OCI-LY3 (cell line): ENCODE data around the gene ZNF334.

Experiments used
- H2AFZ ChIP-seq: fragments of 200-600, 300-600 bp; shearing (Covaris generic); 2 replicates; pipeline ENCODE4 v1.6.0; 2014; ENCODE audit warnings: antibody characterized with exemption, low read depth, low read length
- H3K27ac ChIP-seq: fragments of 200-600, 300-600 bp; sonication (generic); 2 replicates; pipeline ENCODE4 v1.5.1; 2014; ENCODE audit warnings: mild to moderate bottlenecking, low read length, moderate library complexity, mixed read lengths
- H3K27me3 ChIP-seq: fragments of 200-600, 300-600 bp; sonication (generic); 2 replicates; pipeline ENCODE4 v1.6.1; 2014; ENCODE audit warnings: low read depth, low read length, mixed read lengths
- H3K36me3 ChIP-seq: fragments of 200-600, 300-600 bp; sonication (generic); replicated peaks from 2 replicates; pipeline ENCODE3; 2014; ENCODE audit warnings: low read depth, low read length, mixed read lengths
- H3K4me1 ChIP-seq: fragments of 300-600, 200-600 bp; sonication (generic); 2 replicates; pipeline ENCODE4 v1.6.1; 2014; ENCODE audit warnings: low read length, mixed read lengths
- H3K4me2 ChIP-seq: fragments of 200-600, 300-600 bp; sonication (generic); 2 replicates; pipeline ENCODE4 v1.6.1; 2014; ENCODE audit warnings: low read length, mixed read lengths
- H3K4me3 ChIP-seq: fragments of 300-600, 200-600 bp; sonication (generic); 2 replicates; pipeline ENCODE4 v1.5.1; 2014; ENCODE audit warnings: antibody characterized with exemption, mild to moderate bottlenecking, low read length, moderate library complexity
- H3K79me2 ChIP-seq: fragments of 300-600, 200-600 bp; shearing (Covaris generic); 2 replicates; pipeline ENCODE4 v1.6.1; 2014; ENCODE audit warnings: mild to moderate bottlenecking, low read length, mixed read lengths
- H3K9ac ChIP-seq: fragments of 300-600, 200-600 bp; shearing (Covaris generic); 2 replicates; pipeline ENCODE4 v1.6.0; 2014; ENCODE audit warnings: mild to moderate bottlenecking, low read length, moderate library complexity
- H3K9me3 ChIP-seq: fragments of 200-600, 300-600 bp; shearing (Covaris generic); 2 replicates; pipeline ENCODE4 v1.6.1; 2014; ENCODE audit warnings: low read length, mixed read lengths; ENCODE audit not compliant: insufficient read depth
- H4K20me1 ChIP-seq: fragments of 200-600, 300-600 bp; sonication (generic); 2 replicates; pipeline ENCODE4 v1.6.1; 2016; ENCODE audit warnings: low read length, mixed read lengths; ENCODE audit not compliant: insufficient read depth
- EZH2phosphoT487 ChIP-seq: fragments of 200-600 bp; shearing (Covaris generic); IDR thresholded peaks from 2 replicates; pipeline ENCODE4 v1.6.1; 2018; ENCODE audit warnings: antibody characterized with exemption, mixed run types, low read depth
- TF ChIP-seq, protein P1 (sequence below): fragments of 200-600, 300-600 bp; sonication (generic); IDR thresholded peaks from 2 replicates; pipeline ENCODE4 v1.5.1; 2014; ENCODE audit warnings: antibody characterized with exemption, low read length, low read depth

ZNF334 gene

DNA sequence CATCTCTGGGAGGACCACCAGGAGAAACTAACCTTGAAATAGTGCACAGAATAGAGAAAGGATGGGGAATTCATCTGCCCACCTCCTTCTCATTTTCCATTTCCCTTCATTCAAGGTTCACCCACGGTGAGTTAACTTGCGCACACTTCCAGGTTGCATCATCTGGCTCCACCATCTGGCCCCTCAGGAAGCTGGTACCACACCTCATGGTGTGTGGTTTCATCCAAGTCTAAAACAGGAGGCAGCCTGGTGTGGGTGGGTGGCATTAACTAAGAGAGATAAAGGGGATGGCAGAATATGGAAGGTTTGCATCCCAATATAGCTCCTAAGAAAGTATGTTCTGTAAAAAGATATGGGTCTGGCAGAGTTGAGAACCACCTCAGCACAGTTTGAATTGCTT, 3.8 kb downstream of the ZNF334 start:
- H3K27ac ChIP-seq: no peak overlapping the region
- no peak overlapping the region for H2AFZ ChIP-seq

DNA sequence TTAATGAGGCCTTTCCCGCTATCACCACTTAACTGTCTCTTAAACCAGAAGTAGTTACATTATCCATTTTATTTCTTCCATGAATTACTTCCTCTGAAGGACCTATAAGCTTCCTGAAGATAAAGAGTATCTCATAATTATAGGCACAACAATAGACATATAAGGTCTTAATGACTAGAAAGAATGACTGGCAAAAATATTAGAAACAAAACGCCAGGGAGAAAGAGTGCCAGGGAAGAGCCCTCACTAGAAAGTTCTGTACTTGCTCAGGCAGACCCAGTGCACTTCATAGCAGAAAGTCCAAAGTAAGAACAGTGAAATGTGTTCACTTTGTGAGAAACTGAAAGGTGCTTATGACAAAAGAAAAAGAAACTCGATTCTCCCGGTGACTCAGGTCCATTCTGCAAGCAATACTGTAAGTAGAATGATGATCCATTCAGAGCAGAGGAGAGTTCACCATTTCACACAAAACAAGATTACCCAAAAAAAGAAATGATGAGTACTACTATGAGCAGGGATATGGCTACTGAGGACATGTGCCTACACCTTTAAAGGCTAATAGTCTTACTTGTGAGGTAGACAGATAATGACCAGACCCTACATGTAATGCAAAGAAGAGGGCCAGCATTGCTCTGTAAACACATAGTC, 5.5 kb downstream of the ZNF334 start:
- Histone ChIP-seq H3K27ac (no peak overlapping the region), H3K79me2 (no peaks in the 10 kb centered on the region), H2AFZ (no peak overlapping the region), H3K9ac (no peak overlapping the region), H3K4me3 (no peak overlapping the region), H3K9me3 (peaks cover under 1% of the 10 kb centered on the region; the same call in 1 of the 2 replicates), H3K27me3 (peaks cover 64% of the 10 kb centered on the region), H3K4me1 (no peaks in the 10 kb centered on the region), H3K4me2 (no peak overlapping the region), H4K20me1 (no peaks in the 10 kb centered on the region), H3K36me3 (no peaks in the 10 kb centered on the region)
- TF ChIP-seq, protein P1, sequence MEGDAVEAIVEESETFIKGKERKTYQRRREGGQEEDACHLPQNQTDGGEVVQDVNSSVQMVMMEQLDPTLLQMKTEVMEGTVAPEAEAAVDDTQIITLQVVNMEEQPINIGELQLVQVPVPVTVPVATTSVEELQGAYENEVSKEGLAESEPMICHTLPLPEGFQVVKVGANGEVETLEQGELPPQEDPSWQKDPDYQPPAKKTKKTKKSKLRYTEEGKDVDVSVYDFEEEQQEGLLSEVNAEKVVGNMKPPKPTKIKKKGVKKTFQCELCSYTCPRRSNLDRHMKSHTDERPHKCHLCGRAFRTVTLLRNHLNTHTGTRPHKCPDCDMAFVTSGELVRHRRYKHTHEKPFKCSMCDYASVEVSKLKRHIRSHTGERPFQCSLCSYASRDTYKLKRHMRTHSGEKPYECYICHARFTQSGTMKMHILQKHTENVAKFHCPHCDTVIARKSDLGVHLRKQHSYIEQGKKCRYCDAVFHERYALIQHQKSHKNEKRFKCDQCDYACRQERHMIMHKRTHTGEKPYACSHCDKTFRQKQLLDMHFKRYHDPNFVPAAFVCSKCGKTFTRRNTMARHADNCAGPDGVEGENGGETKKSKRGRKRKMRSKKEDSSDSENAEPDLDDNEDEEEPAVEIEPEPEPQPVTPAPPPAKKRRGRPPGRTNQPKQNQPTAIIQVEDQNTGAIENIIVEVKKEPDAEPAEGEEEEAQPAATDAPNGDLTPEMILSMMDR: no peak
- TF ChIP-seq EZH2phosphoT487: no peak

More for the DNA sequence above, 3.8 kb downstream of the ZNF334 start:
- Histone ChIP-seq H3K4me3 (no peak overlapping the region), H3K4me1 (no peaks in the 10 kb centered on the region), H3K27me3 (peaks cover 55% of the 10 kb centered on the region), H3K9me3 (no peaks in the 10 kb centered on the region), H3K79me2 (no peaks in the 10 kb centered on the region), H3K9ac (no peak overlapping the region), H3K36me3 (no peaks in the 10 kb centered on the region), H4K20me1 (no peaks in the 10 kb centered on the region), H3K4me2 (no peak overlapping the region)
- no peak for TF ChIP-seq EZH2phosphoT487
- TF ChIP-seq, protein P1: no peak

DNA sequence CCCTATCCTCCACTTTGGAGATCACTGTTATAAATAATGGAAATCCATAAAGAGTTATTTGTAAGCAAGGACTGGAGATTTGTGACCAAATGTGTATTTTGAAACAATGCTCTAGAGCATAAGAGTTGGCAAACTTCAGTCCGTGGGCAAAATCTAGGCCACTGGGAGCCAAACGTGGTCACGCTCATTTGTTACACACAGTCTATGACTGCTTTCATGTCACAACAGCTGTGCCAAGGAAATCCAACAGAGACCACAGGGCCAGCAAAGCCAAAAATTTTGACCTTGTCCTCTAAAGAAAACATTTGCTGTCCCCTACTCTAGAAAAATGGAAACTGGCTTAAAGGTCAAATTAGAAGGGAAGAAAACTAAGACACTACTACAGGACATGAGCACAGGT, 7.9 kb downstream of the ZNF334 start:
- TF ChIP-seq EZH2phosphoT487: no peak
- TF ChIP-seq, protein P1: no peak
- no peak overlapping the region for H2AFZ ChIP-seq
- H3K4me3 ChIP-seq: no peak overlapping the region
- no peak overlapping the region for H3K27ac ChIP-seq
- H3K4me2 ChIP-seq: no peak overlapping the region
- H3K36me3 ChIP-seq: no peaks in the 10 kb centered on the region
- H3K27me3 ChIP-seq: peaks cover 74% of the 10 kb centered on the region
- peaks cover 21% of the 10 kb centered on the region; the same call in 1 of the 2 replicates for H3K9me3 ChIP-seq
- H4K20me1 ChIP-seq: no peaks in the 10 kb centered on the region
- no peaks in the 10 kb centered on the region for H3K79me2 ChIP-seq
- H3K9ac ChIP-seq: no peak overlapping the region
- H3K4me1 ChIP-seq: no peaks in the 10 kb centered on the region

DNA sequence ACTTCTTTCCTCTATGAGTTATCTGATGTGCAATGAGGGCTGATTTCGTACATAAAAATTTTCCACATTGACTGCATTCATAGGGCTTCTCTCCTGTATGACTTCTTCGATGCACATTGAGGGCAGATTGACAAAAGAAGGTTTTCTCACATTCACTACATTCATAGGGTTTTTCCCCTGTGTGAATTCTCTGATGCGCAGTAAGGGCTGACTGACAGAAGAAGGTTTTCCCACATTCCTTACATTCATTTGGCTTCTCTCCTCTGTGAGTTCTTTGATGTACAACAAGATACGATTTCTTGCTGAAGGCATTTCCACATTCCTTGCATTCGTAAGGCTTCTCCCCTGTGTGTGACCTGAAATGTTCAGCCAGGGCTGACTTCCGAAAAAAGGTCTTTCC, 11.4 kb downstream of the ZNF334 start:
- no peak overlapping the region for H3K4me3 ChIP-seq
- H3K27ac ChIP-seq: no peak overlapping the region
- no peaks in the 10 kb centered on the region for H3K79me2 ChIP-seq
- no peak overlapping the region for H2AFZ ChIP-seq
- TF ChIP-seq EZH2phosphoT487: no peak
- TF ChIP-seq, protein P1: no peak
- no peak overlapping the region for H3K9ac ChIP-seq
- H3K36me3 ChIP-seq: no peaks in the 10 kb centered on the region
- H3K4me1 ChIP-seq: no peaks in the 10 kb centered on the region
- no peak overlapping the region for H3K4me2 ChIP-seq
- peaks cover 69% of the 10 kb centered on the region for H3K27me3 ChIP-seq
- H3K9me3 ChIP-seq: peaks cover 21% of the 10 kb centered on the region; the same call in 1 of the 2 replicates
- no peaks in the 10 kb centered on the region for H4K20me1 ChIP-seq
